Choroid plexus epithelial cell (primary cell): ENCODE measurements around the gene LHFPL4.
"Not testable (repeated sequence)": the region's sequence is repeated elsewhere in the genome, so short reads cannot be mapped to it uniquely, and the experiment has no call there.

Experiments used
- DNase-seq: peaks from one replicate; pipeline ENCODE4 v3.0.0-alpha.2; 2010; ENCODE audit warnings: low read depth
- H3K4me3 ChIP-seq: 2 replicates; pipeline ENCODE4 v1.5.1; 2011; ENCODE audit warnings: low read depth, mild to moderate bottlenecking, control low read depth, low read length, moderate library complexity
- CTCF ChIP-seq: conservative IDR thresholded peaks from 2 replicates; pipeline ENCODE4 v1.5.1; 2011; ENCODE audit warnings: low read depth, mild to moderate bottlenecking, control low read depth, inconsistent platforms, low read length, moderate library complexity

The LHFPL4 gene

GRCh38 chr3:9498781-9499180 is 54.8 kb downstream of the LHFPL4 start:
- TF ChIP-seq CTCF = no peak
- H3K4me3 ChIP-seq = no peak overlapping the region
- no peak for DNase-seq

GRCh38 chr3:9497821-9498565 is 55.6 kb downstream of the LHFPL4 start:
- no peak overlapping the region for H3K4me3 ChIP-seq
- no peak for DNase-seq
- no peak for TF ChIP-seq CTCF

- no peak overlapping the region for H3K4me3 ChIP-seq
- DNase-seq = no peak
- no peak for TF ChIP-seq CTCF
These were observed 56.7 kb downstream of the LHFPL4 start for GRCh38 chr3:9496893-9497292.

- H3K4me3 ChIP-seq, DNase-seq: not testable (repeated sequence)
These were observed 59.6 kb downstream of the LHFPL4 start for GRCh38 chr3:9494036-9494435.

- no peak for TF ChIP-seq CTCF
- H3K4me3 ChIP-seq = no peak overlapping the region
- DNase-seq = no peak
These were observed 62.1 kb downstream of the LHFPL4 start for GRCh38 chr3:9491506-9491905.

- no peak overlapping the region for H3K4me3 ChIP-seq
- TF ChIP-seq CTCF = no peak
- no peak for DNase-seq
These were observed 68.4 kb downstream of the LHFPL4 start for GRCh38 chr3:9485248-9485647.

GRCh38 chr3:9480265-9480664 is 73.4 kb downstream of the LHFPL4 start:
- no peak for TF ChIP-seq CTCF
- no peak for DNase-seq
- H3K4me3 ChIP-seq = no peak overlapping the region
